HUES6 (cell line): ENCODE results near the gene INPP5F.

Experiments
- H3K27ac ChIP-seq: 2 replicates; pipeline ENCODE4 v1.7.0; 2013; ENCODE audit warnings: low read depth, mild to moderate bottlenecking, low read length, inconsistent platforms
- H3K27me3 ChIP-seq: 2 replicates; pipeline ENCODE4 v1.6.1; 2013; ENCODE audit warnings: low read length; ENCODE audit not compliant: control insufficient read depth, insufficient read depth
- H3K36me3 ChIP-seq: 2 replicates; pipeline ENCODE4 v1.6.1; 2013; ENCODE audit warnings: low read length; ENCODE audit not compliant: control insufficient read depth, insufficient read depth
- H3K4me1 ChIP-seq: 2 replicates; pipeline ENCODE4 v1.6.1; 2013; ENCODE audit warnings: low read length; ENCODE audit not compliant: control insufficient read depth, insufficient read depth
- H3K4me3 ChIP-seq: 2 replicates; pipeline ENCODE4 v1.5.1; 2013; ENCODE audit warnings: low read depth, low read length
- H3K9ac ChIP-seq: one replicate; pipeline ENCODE4 v1.6.1; 2013; ENCODE audit warnings: mild to moderate bottlenecking, low read length
- H3K9me3 ChIP-seq: 2 replicates; pipeline ENCODE4 v1.6.1; 2013; ENCODE audit warnings: low read depth, low read length; ENCODE audit not compliant: control insufficient read depth, insufficient read depth

The INPP5F gene

GRCh38 chr10:119805702-119806230 is 79.9 kb downstream of the INPP5F start:
- no peak overlapping the region for H3K4me3 ChIP-seq
- H3K27ac ChIP-seq: no peak overlapping the region
- no peaks in the 10 kb centered on the region for H3K27me3 ChIP-seq
- peaks cover 17% of the 10 kb centered on the region for H3K36me3 ChIP-seq
- no peaks in the 10 kb centered on the region for H3K9me3 ChIP-seq
- H3K9ac ChIP-seq: no peak overlapping the region
- no peaks in the 10 kb centered on the region for H3K4me1 ChIP-seq

GRCh38 chr10:119806334-119807130 is 80.7 kb downstream of the INPP5F start:
- no peaks in the 10 kb centered on the region for H3K9me3 ChIP-seq
- no peak overlapping the region for H3K9ac ChIP-seq
- no peaks in the 10 kb centered on the region for H3K4me1 ChIP-seq
- H3K27ac ChIP-seq: no peak overlapping the region
- H3K4me3 ChIP-seq: no peak overlapping the region
- no peaks in the 10 kb centered on the region for H3K27me3 ChIP-seq
- peaks cover 17% of the 10 kb centered on the region for H3K36me3 ChIP-seq

- no peaks in the 10 kb centered on the region for H3K4me1 ChIP-seq
- H3K27ac ChIP-seq: no peak overlapping the region
- H3K9ac ChIP-seq: no peak overlapping the region
- H3K27me3 ChIP-seq: no peaks in the 10 kb centered on the region
- peaks cover 22% of the 10 kb centered on the region for H3K36me3 ChIP-seq
- no peaks in the 10 kb centered on the region for H3K9me3 ChIP-seq
- H3K4me3 ChIP-seq: no peak overlapping the region
Observed at GRCh38 chr10:119807960-119808697, 82.3 kb downstream of the INPP5F start.

- Histone ChIP-seq H3K9me3 (no peaks in the 10 kb centered on the region), H3K27me3 (no peaks in the 10 kb centered on the region), H3K27ac (no peak overlapping the region), H3K9ac (no peak overlapping the region), H3K4me1 (no peaks in the 10 kb centered on the region), H3K4me3 (no peak overlapping the region), H3K36me3 (peaks cover 21% of the 10 kb centered on the region)
Observed at GRCh38 chr10:119811122-119811521, 85.3 kb downstream of the INPP5F start.

GRCh38 chr10:119812684-119813083 is 86.8 kb downstream of the INPP5F start:
- Histone ChIP-seq H3K4me3 (no peak overlapping the region), H3K27me3 (no peaks in the 10 kb centered on the region), H3K27ac (no peak overlapping the region), H3K36me3 (peaks cover 21% of the 10 kb centered on the region), H3K9ac (no peak overlapping the region), H3K4me1 (peaks cover 4% of the 10 kb centered on the region; the same call in 1 of the 2 replicates), H3K9me3 (no peaks in the 10 kb centered on the region)

- no peak overlapping the region for H3K27ac ChIP-seq
- H3K4me1 ChIP-seq: peaks cover 9% of the 10 kb centered on the region
- H3K9ac ChIP-seq: no peak overlapping the region
- no peaks in the 10 kb centered on the region for H3K27me3 ChIP-seq
- no peak overlapping the region for H3K4me3 ChIP-seq
- H3K36me3 ChIP-seq: peaks cover 14% of the 10 kb centered on the region
- H3K9me3 ChIP-seq: no peaks in the 10 kb centered on the region
Observed at GRCh38 chr10:119815671-119816070, 89.8 kb downstream of the INPP5F start.

- H3K4me1 ChIP-seq: peaks cover 9% of the 10 kb centered on the region
- peak overlapping the region; percentile 73 for H3K4me3 ChIP-seq
- no peaks in the 10 kb centered on the region for H3K9me3 ChIP-seq
- peak overlapping the region; percentile 92 for H3K9ac ChIP-seq
- H3K27me3 ChIP-seq: no peaks in the 10 kb centered on the region
- peaks cover 26% of the 10 kb centered on the region for H3K36me3 ChIP-seq
- peak overlapping the region; percentile 89 for H3K27ac ChIP-seq
Observed at GRCh38 chr10:119817991-119818888, 92.4 kb downstream of the INPP5F start.

- Histone ChIP-seq H3K36me3 (peaks cover 32% of the 10 kb centered on the region), H3K9ac (peak overlapping the region; percentile 92), H3K27me3 (no peaks in the 10 kb centered on the region), H3K9me3 (no peaks in the 10 kb centered on the region), H3K4me1 (peaks cover 9% of the 10 kb centered on the region), H3K4me3 (peak overlapping the region; percentile 73), H3K27ac (peak overlapping the region; percentile 89)
Observed at GRCh38 chr10:119818889-119819270, 93.0 kb downstream of the INPP5F start.

- H3K27ac ChIP-seq: no peak overlapping the region
- H3K9ac ChIP-seq: no peak overlapping the region
- H3K4me3 ChIP-seq: peak overlapping the region; percentile 73
- H3K9me3 ChIP-seq: no peaks in the 10 kb centered on the region
- H3K4me1 ChIP-seq: peaks cover 9% of the 10 kb centered on the region
- H3K27me3 ChIP-seq: no peaks in the 10 kb centered on the region
- H3K36me3 ChIP-seq: peaks cover 46% of the 10 kb centered on the region
Observed at GRCh38 chr10:119821182-119821581, 95.3 kb downstream of the INPP5F start.

- Histone ChIP-seq H3K9ac (no peak overlapping the region), H3K27me3 (no peaks in the 10 kb centered on the region), H3K36me3 (peaks cover 76% of the 10 kb centered on the region), H3K4me1 (no peaks in the 10 kb centered on the region), H3K27ac (no peak overlapping the region), H3K9me3 (no peaks in the 10 kb centered on the region), H3K4me3 (no peak overlapping the region)
Observed at GRCh38 chr10:119824299-119824698, 98.4 kb downstream of the INPP5F start.
